HG02623 (cell line): ENCODE measurements around the gene FASN.

Source experiments
- ATAC-seq: cut with Tn5 transposase; IDR thresholded peaks from one replicate; pipeline ENCODE4 v1.9.1; 2021; ENCODE audit warnings: moderate library complexity; ENCODE audit not compliant: unreplicated experiment

The FASN gene

DNA sequence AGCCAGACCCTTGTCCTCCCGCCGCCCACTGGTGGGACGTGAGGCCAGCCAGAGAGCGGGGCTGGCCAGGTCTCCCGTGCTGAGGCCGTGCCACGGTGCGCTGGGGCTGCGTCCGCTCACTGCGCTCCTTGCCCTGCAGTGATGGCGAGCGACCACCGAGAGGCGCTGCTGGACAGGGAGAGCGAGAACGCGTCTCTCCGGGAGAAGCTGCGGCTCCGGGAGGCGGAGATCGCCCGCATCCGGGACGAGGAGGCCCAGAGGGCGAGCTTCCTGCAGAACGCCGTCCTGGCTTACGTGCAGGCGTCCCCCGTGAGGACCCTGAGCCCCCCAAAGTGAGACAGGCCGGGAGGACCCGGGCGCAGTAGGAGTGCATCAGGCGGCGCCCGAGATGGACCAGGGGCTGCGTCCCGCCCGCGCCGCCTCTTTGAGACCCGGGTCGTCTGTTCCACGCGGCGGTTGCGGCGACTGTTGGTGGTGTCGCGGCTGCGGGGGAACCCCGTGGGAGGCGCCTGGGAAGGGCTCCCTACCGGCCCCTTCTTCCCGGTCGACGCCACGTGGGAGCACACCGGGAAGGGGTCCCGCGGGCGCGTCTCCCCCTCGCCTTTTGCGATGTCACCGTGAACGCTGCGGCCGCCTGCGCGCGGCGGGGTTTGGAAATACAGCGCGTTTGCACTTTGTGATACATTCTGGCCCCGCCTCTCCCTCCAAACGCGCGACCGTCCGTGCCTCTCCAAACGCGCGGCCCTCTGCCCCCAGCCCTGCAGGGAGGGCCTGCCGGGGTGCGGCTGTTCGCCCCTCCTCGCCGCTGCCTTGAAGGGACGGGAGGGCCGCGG, 67.3 kb downstream of the FASN start:
- peak; percentile 38 for ATAC-seq

- no peak for ATAC-seq
These were observed 68.0 kb downstream of the FASN start for GRCh38 chr17:82029990-82030469.

DNA sequence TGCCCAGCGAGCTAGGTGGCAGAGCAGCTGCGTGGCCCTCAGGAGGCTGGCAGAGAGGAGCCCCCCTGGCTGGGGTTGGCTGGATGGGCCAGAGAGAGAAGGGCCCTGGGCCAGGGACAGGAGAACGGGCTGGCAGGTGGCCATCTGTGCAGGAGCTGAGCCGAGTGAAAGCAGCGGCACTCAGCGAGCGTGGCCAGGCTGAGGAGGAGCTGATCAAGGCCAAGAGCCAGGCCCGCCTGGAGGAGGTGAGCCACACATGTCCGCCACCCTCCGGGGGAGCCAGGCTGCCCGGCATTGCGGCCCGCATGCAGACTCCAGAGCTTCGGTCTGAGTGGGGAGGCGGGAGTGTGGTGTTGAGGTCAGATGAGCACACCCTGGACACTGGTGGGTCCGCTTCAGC, 68.6 kb downstream of the FASN start:
- ATAC-seq = no peak

DNA sequence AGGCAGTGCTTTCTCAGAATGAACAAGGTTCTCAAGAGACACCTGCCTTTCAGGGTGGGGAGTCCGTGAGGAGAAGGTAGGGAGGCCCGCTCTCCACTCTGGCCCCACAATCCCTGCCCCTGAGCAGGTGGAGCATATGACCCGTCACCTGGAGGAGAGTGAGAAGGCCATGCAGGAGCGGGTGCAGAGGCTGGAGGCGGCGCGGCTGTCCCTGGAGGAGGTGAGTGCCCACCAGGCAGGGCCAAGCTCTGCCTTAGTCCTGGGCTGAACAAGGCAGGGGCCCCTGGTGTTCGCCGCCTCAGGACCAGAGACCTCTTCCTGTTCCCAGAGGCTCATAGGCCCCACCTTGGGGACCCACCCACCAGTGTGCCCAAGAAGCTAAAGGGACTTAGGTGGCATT, 69.1 kb downstream of the FASN start:
- ATAC-seq = no peak
